GM12872 (cell line): ENCODE measurements around the gene S1PR4.

Experiments
- CTCF ChIP-seq: IDR thresholded peaks from 3 replicates; pipeline ENCODE4 v1.5.1; 2011; ENCODE audit warnings: low read depth, mild to moderate bottlenecking, low read length, moderate library complexity; ENCODE audit not compliant: insufficient read depth

Gene S1PR4

DNA sequence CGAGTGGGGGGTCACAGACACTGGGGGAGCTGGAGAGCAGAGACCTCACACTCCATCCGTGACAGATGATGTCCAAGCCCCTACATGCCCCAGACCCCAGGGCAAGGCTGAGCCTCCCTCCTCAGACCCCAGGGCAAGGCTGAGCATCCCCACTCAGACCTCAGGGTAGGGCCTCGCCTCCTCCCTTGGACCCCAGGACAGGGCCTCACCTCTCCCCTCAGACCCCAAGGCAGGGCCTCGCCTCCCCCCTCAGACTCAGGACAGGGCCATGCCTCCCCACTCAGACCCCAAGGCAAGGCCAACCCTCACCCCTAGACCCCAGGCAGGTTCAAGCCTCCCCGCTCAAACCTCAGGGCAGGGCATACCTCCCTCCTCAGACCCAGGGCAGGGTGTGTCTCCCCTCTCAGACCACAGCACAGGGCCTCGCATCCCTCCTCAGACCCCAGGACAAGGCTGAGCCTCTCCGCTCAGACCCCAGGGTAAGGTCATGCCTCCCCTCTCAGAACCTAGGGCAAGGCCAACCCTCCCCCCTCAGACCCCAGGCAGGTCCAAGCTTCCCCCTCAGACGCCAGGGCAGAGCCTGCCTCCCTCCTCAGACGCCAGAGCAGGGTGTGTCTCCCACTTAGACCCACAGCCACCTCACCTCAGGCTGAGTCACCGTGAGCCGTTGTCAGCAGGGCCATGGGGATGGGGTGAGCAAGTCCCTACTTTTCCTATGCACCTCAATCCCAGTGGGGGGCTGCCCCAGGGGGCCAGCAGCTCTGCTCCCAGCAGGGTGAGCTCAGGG, 1.7 kb upstream of the S1PR4 start:
- no peak for TF ChIP-seq CTCF

- TF ChIP-seq CTCF: no peak
Measured at GRCh38 chr19:3178973-3179738, 587 bp downstream of the S1PR4 start.

- no peak for TF ChIP-seq CTCF
Measured at GRCh38 chr19:3179739-3180293, 1.2 kb downstream of the S1PR4 start.

GRCh38 chr19:3183721-3184641, 5.4 kb downstream of the S1PR4 start:
- no peak for TF ChIP-seq CTCF

DNA sequence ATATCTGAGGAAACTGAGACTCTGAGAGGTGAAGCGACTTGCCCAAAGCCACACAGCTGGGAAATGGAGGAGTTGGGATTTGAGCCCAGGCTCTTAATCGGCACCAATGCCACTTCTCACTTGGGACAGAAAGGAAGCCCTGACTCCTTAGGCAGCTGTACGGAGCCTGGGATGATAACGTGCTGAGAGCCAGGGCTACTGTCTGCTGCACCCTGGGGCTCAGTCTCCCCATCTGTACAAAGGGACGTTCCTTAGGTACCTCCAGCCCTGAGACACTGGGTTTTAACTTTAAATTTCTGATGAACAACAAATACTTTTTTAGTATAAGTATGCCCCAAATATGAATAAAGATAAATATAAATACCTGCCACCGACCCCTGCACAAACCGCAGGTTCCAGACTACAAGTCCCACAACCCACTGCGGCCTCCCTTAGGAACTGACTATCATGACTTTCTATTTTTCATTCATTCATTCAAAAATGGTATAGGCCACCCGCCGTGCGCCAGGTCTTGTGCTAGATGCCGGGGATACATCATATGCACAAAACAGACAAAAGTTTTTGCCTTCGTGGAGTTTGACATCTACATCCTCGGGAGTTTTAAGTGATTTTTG, 6.4 kb downstream of the S1PR4 start:
- no peak for TF ChIP-seq CTCF

DNA sequence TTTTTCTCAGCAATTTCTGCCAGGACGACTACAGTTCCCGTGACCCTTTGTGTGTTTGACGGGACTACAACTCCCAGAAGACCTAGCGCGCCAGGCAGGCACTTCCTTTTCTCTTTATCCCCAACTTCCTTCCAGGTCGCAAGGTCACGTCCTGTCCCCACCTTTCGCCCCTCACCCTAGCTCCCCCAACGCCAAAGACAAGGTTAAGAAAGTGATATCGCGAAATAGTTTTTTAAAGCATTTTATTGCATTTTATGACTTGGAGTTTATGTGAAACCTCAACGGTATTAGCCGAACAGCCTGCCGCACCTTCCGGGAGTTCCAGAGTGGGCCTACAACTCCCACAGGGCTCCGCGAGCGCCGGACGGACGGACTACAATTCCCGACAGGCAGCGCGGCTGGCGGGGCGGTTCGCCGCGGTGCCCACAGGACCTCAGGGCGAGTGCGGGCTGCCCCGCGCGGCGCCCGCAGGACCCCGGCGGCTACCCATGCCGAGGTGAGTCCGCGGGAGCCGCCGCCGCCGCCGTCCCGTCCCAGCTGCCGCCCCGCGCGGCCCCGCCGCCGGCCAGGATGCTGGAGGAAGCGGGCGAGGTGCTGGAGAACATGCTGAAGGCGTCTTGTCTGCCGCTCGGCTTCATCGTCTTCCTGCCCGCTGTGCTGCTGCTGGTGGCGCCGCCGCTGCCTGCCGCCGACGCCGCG, 7.0 kb downstream of the S1PR4 start, which contains the start of gene NCLN:
Gene NCLN (plus strand): TSS at position 470 of the 699 bp plus-strand sequence. CDS start 101 bp downstream, at position 571.
- TF ChIP-seq CTCF: no peak
